Smooth muscle cell (in vitro differentiated cells): Measurements from ENCODE around the gene LHPP. TPM values are rescaled to one million over a fixed set of nuclear protein-coding genes. Genes with fewer than 3 reads are reported as not detected.

Experiments used
- DNase-seq: peaks from one replicate; lab custom pipeline; 2025; ENCODE audit not compliant: unreplicated experiment; lab: John Stamatoyannopoulos, UW
- H2AFZ ChIP-seq: fragments of 200-600 bp; sonication (generic); 2 replicates; pipeline ENCODE4 v1.6.0; 2016; ENCODE audit warnings: antibody characterized with exemption, low read depth, mild to moderate bottlenecking
- H3F3A ChIP-seq: fragments of 200-600 bp; sonication (generic); 2 replicates; pipeline ENCODE4 v1.6.0; 2017; ENCODE audit warnings: antibody characterized with exemption, low read depth
- H3K27ac ChIP-seq: fragments of 200-600 bp; sonication (generic); 2 replicates; pipeline ENCODE4 v1.5.1; 2016; ENCODE audit warnings: low read depth, mild to moderate bottlenecking
- H3K27me3 ChIP-seq: fragments of 200-600 bp; sonication (generic); 2 replicates; pipeline ENCODE4 v1.6.1; 2016; ENCODE audit warnings: low read depth, mild to moderate bottlenecking
- H3K36me3 ChIP-seq: fragments of 200-600 bp; sonication (generic); 2 replicates; pipeline ENCODE4 v1.5.1; 2016; ENCODE audit warnings: low read depth
- H3K4me1 ChIP-seq: fragments of 200-600 bp; sonication (generic); 2 replicates; pipeline ENCODE4 v1.5.1; 2016; ENCODE audit warnings: low read depth
- H3K4me2 ChIP-seq: fragments of 200-600 bp; sonication (generic); 2 replicates; pipeline ENCODE4 v1.6.0; 2016; ENCODE audit warnings: mild to moderate bottlenecking
- H3K4me3 ChIP-seq: fragments of 200-600 bp; sonication (generic); 2 replicates; pipeline ENCODE4 v1.5.1; 2016; ENCODE audit warnings: mild to moderate bottlenecking
- H3K79me2 ChIP-seq: fragments of 200-600 bp; sonication (generic); 2 replicates; pipeline ENCODE4 v1.6.0; 2016; ENCODE audit warnings: low read depth, mild to moderate bottlenecking
- H3K9ac ChIP-seq: fragments of 200-600 bp; sonication (generic); 2 replicates; pipeline ENCODE4 v1.6.0; 2016; ENCODE audit warnings: low read depth
- H3K9me3 ChIP-seq: fragments of 200-600 bp; sonication (generic); replicated peaks from 2 replicates; pipeline ENCODE4 v1.5.1; 2016; ENCODE audit warnings: low read depth
- H4K20me1 ChIP-seq: fragments of 200-600 bp; sonication (generic); 2 replicates; pipeline ENCODE4 v1.6.0; 2016; ENCODE audit warnings: low read depth
- WGBS: methylation state at CpG from one replicate; pipeline ENCODE4 v1.1.7; 2016; ENCODE audit warnings: low lambda C conversion rate; 5-methylcytosine and 5-hydroxymethylcytosine counted together
- polyA plus RNA-seq: library from polyadenylated mRNA; unstranded; fragments of >200 nt; fragmentation: Nextera tagmentation; extraction: Ambion mirVana; gene quantifications from 2 replicates; pipeline ENCODE4 v1.2.1, GENCODE V29; 2016
- total RNA-seq: library from RNA; depleted of rRNA; stranded (reverse); fragments of >200 nt; gene quantifications from 2 replicates; pipeline ENCODE4 v1.2.3, GENCODE V29; 2014
- TF ChIP-seq, protein P1 (sequence below): fragments of 200-600 bp; sonication (generic); IDR thresholded peaks from 2 replicates; pipeline ENCODE4 v1.5.1; 2017; ENCODE audit warnings: borderline replicate concordance, mild to moderate bottlenecking, antibody characterized with exemption; ENCODE audit not compliant: insufficient read depth, poor library complexity, severe bottlenecking

LHPP gene
- total and polyA plus RNA-seq, 2 experiments from 2014 or later: 7.6 to 14.0 TPM

DNA sequence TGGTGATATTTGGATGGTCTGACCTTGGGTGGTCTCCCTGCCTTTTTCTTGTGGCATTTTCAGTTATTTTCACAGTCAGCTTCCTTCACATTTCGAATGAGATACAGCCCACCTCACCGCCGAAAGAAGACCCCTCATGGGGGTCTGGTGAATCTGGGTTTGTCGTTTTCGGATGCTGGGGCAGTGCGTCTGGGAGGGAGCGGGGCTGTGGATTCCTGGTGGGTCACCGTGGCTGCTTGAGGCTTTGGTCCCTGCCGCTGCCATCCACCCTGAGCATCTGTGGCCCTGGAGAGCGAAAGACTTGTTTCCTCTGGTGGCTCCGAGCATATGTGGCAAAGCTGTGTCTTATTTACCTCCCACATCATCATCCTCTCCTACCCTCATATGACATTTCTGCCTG is 43.1 kb downstream of the LHPP start:
- 93% methylated on average over 11 of the region's 11 CpGs for WGBS
- H3K9ac ChIP-seq: no peak overlapping the region
- no peak overlapping the region for H3K4me3 ChIP-seq
- TF ChIP-seq, protein P1, sequence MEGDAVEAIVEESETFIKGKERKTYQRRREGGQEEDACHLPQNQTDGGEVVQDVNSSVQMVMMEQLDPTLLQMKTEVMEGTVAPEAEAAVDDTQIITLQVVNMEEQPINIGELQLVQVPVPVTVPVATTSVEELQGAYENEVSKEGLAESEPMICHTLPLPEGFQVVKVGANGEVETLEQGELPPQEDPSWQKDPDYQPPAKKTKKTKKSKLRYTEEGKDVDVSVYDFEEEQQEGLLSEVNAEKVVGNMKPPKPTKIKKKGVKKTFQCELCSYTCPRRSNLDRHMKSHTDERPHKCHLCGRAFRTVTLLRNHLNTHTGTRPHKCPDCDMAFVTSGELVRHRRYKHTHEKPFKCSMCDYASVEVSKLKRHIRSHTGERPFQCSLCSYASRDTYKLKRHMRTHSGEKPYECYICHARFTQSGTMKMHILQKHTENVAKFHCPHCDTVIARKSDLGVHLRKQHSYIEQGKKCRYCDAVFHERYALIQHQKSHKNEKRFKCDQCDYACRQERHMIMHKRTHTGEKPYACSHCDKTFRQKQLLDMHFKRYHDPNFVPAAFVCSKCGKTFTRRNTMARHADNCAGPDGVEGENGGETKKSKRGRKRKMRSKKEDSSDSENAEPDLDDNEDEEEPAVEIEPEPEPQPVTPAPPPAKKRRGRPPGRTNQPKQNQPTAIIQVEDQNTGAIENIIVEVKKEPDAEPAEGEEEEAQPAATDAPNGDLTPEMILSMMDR: no peak
- no peak for DNase-seq
- H3K27me3 ChIP-seq: no peaks in the 10 kb centered on the region
- H3F3A ChIP-seq: no peaks in the 10 kb centered on the region
- no peaks in the 10 kb centered on the region for H3K36me3 ChIP-seq
- H3K79me2 ChIP-seq: no peaks in the 10 kb centered on the region
- H3K27ac ChIP-seq: no peak overlapping the region
- no peaks in the 10 kb centered on the region for H3K4me1 ChIP-seq
- no peak overlapping the region for H3K4me2 ChIP-seq
- H2AFZ ChIP-seq: no peak overlapping the region
- no peaks in the 10 kb centered on the region for H4K20me1 ChIP-seq
- H3K9me3 ChIP-seq: peaks cover 3% of the 10 kb centered on the region

DNA sequence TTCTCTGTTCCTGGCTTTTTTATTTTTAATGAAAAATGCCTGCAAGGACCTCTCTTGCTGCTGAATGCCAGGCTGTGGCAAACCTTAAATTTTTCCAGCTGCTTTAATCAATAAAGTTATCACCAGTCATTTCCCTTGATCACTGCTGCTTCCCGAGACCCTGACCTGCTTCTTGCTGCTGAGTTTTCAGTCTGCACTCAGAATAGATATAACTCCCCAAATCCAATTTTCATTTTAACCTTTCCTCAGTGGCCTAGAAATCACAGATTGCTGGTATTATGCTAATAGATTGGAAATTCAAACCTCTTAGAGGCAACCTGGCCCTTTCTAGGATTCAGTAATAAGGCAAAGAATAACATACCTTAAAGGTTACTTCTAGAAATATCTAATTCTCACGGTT is 43.7 kb downstream of the LHPP start:
- H3K36me3 ChIP-seq: no peaks in the 10 kb centered on the region
- H2AFZ ChIP-seq: no peak overlapping the region
- TF ChIP-seq, protein P1: no peak
- H3F3A ChIP-seq: no peaks in the 10 kb centered on the region
- DNase-seq: no peak
- no peaks in the 10 kb centered on the region for H3K79me2 ChIP-seq
- no peaks in the 10 kb centered on the region for H3K4me1 ChIP-seq
- no peaks in the 10 kb centered on the region for H4K20me1 ChIP-seq
- H3K4me2 ChIP-seq: no peak overlapping the region
- no peaks in the 10 kb centered on the region for H3K27me3 ChIP-seq
- H3K27ac ChIP-seq: no peak overlapping the region
- H3K9me3 ChIP-seq: peaks cover 3% of the 10 kb centered on the region
- WGBS: 88% methylated on average over 2 of the region's 2 CpGs
- H3K9ac ChIP-seq: no peak overlapping the region
- H3K4me3 ChIP-seq: no peak overlapping the region

DNA sequence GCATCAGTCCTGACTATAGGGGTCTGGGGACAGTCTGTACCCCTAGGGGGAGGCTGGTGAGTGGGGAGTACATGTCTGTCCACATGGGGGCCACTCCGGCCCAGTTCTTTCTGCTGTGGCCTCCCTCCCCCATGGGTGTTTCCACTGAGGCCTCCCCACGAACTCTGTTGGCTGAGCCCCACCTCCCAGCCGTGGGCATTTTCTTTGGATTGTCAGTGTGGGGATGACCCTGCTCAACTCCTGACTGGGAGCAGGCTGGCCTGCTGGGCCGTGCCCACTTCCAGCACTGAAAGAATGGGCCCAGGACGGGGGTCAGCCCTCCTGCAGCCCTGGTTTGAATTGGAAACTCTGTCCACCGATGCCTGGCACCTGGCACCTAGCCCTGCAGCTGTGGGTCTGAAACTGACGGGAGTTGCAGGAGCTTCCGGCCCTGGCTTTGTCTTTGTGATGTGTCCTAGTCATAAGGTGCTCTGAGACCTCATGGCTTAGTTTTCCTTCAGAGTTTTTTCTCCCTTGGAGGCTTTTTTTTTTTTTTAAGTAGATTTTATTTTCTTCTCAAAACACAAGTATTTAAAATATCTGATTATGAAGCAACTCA is 46.5 kb downstream of the LHPP start:
- no peak for DNase-seq
- no peaks in the 10 kb centered on the region for H3F3A ChIP-seq
- H3K4me3 ChIP-seq: no peak overlapping the region
- H3K27me3 ChIP-seq: no peaks in the 10 kb centered on the region
- no peak overlapping the region for H3K27ac ChIP-seq
- H3K9me3 ChIP-seq: no peaks in the 10 kb centered on the region
- no peaks in the 10 kb centered on the region for H3K4me1 ChIP-seq
- H3K4me2 ChIP-seq: no peak overlapping the region
- TF ChIP-seq, protein P1: no peak
- H4K20me1 ChIP-seq: no peaks in the 10 kb centered on the region
- no peak overlapping the region for H3K9ac ChIP-seq
- 95% methylated on average over 8 of the region's 8 CpGs for WGBS
- H3K79me2 ChIP-seq: no peaks in the 10 kb centered on the region
- no peaks in the 10 kb centered on the region for H3K36me3 ChIP-seq
- no peak overlapping the region for H2AFZ ChIP-seq

DNA sequence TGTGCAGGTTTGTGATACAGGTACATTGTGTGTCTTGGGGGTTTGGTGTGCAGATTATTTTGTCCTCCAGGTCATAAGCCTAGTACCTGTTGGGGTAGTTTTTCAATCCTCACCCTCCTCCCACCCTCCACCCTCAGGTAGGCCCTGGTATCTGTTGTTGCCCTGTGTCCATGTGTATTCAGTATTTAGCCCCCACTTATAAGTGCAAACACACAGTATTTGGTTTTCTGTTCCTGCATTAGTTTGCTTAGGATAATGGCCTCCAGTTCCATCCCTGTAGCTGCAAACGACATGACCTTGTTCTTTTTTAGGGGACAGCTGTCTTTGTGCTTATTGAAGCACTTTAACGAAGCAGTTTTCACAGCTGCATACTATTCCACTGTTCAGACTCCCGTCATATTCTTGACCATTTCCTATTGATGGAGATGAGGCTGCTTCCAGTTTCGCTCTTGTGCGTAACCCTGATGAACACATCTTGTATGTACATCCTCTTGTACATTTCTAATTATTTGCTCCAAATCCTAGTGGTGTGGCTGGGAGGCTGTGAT is 47.4 kb downstream of the LHPP start:
- no peak overlapping the region for H3K4me3 ChIP-seq
- no peak overlapping the region for H3K27ac ChIP-seq
- H3K79me2 ChIP-seq: no peaks in the 10 kb centered on the region
- H2AFZ ChIP-seq: no peak overlapping the region
- H3K4me2 ChIP-seq: no peak overlapping the region
- H3K4me1 ChIP-seq: no peaks in the 10 kb centered on the region
- no peaks in the 10 kb centered on the region for H3K27me3 ChIP-seq
- H3K9ac ChIP-seq: no peak overlapping the region
- H3F3A ChIP-seq: no peaks in the 10 kb centered on the region
- H3K9me3 ChIP-seq: no peaks in the 10 kb centered on the region
- TF ChIP-seq, protein P1: no peak
- H4K20me1 ChIP-seq: no peaks in the 10 kb centered on the region
- 85% methylated on average over 5 of the region's 5 CpGs for WGBS
- H3K36me3 ChIP-seq: no peaks in the 10 kb centered on the region
- no peak for DNase-seq
